HFFc6 (cell line): ENCODE results near the gene GRIK4. TPM values are rescaled to one million over a fixed set of nuclear protein-coding genes. Genes with fewer than 3 reads are reported as not detected.

Experiments
- DNase-seq: peaks from one replicate; pipeline ENCODE4 v3.0.0-alpha.2; 2018
- H3K27ac Mint-ChIP-seq: 2 replicates; pipeline ENCODE4 v1.8.0; 2020; ENCODE audit warnings: mild to moderate bottlenecking, mixed read lengths
- H3K27me3 Mint-ChIP-seq: 2 replicates; pipeline ENCODE4 v1.8.0; 2021; ENCODE audit warnings: mild to moderate bottlenecking, moderate library complexity, mixed read lengths; ENCODE audit not compliant: insufficient read depth
- H3K36me3 Mint-ChIP-seq: 2 replicates; pipeline ENCODE4 v1.8.0; 2021; ENCODE audit warnings: low read depth, mixed read lengths
- H3K4me1 Mint-ChIP-seq: 2 replicates; pipeline ENCODE4 v1.8.0; 2020; ENCODE audit warnings: low read depth, mixed read lengths
- H3K4me3 Mint-ChIP-seq: 2 replicates; pipeline ENCODE4 v1.8.0; 2020; ENCODE audit warnings: mild to moderate bottlenecking, moderate library complexity, mixed read lengths
- H3K9me3 Mint-ChIP-seq: 2 replicates; pipeline ENCODE4 v1.8.0; 2020; ENCODE audit warnings: mild to moderate bottlenecking, mixed read lengths
- CTCF ChIP-seq: fragments of 200-600 bp; sonication (generic); IDR thresholded peaks from 2 replicates; pipeline ENCODE4 v1.5.0; 2021; ENCODE audit warnings: antibody characterized with exemption, mild to moderate bottlenecking
- total RNA-seq, 6 experiments: library from RNA; stranded (reverse); fragmentation: NEBNext Ultra II Directional; extraction: Animal tissue kit (Norgen Biotek cat#: 25700); gene quantifications; 2 replicates in 1 of 6; 3 replicates in 5 of 6; pipeline ENCODE4 v1.2.3, GENCODE V29; 2021

GRIK4 gene
- total RNA-seq, 6 experiments from 2014 or later: not detected

- Mint-ChIP-seq H3K36me3 (no peaks in the 10 kb centered on the region), H3K4me3 (peak overlapping the region; percentile 14), H3K27me3 (peaks cover 2% of the 10 kb centered on the region; the same call in 1 of the 2 replicates), H3K27ac (peak overlapping the region; percentile 92), H3K9me3 (peaks cover 6% of the 10 kb centered on the region; the same call in 1 of the 2 replicates), H3K4me1 (peaks cover 30% of the 10 kb centered on the region)
- peak; percentile 95 for DNase-seq
- TF ChIP-seq CTCF: 0 out of 2 replicates have a peak, but pooled peaks have one; percentile 8
Measured at GRCh38 chr11:120546312-120547205, 35.0 kb downstream of the GRIK4 start.

- TF ChIP-seq CTCF: no peak
- peak overlapping the region; percentile 14 for H3K4me3 Mint-ChIP-seq
- H3K27me3 Mint-ChIP-seq: peaks cover 2% of the 10 kb centered on the region
- H3K9me3 Mint-ChIP-seq: no peaks in the 10 kb centered on the region
- no peak for DNase-seq
- no peaks in the 10 kb centered on the region for H3K36me3 Mint-ChIP-seq
- H3K27ac Mint-ChIP-seq: peak overlapping the region; percentile 92
- peaks cover 30% of the 10 kb centered on the region for H3K4me1 Mint-ChIP-seq
Measured at GRCh38 chr11:120547316-120547715, 35.8 kb downstream of the GRIK4 start.

GRCh38 chr11:120547811-120548681, 36.5 kb downstream of the GRIK4 start:
- Mint-ChIP-seq H3K36me3 (no peaks in the 10 kb centered on the region), H3K9me3 (no peaks in the 10 kb centered on the region), H3K4me1 (peaks cover 30% of the 10 kb centered on the region), H3K27ac (peak overlapping the region; percentile 92), H3K27me3 (peaks cover 6% of the 10 kb centered on the region), H3K4me3 (peak overlapping the region; percentile 61)
- TF ChIP-seq CTCF: peak; percentile 47
- peak; percentile 98 for DNase-seq

- peaks cover 30% of the 10 kb centered on the region for H3K4me1 Mint-ChIP-seq
- TF ChIP-seq CTCF: no peak
- no peaks in the 10 kb centered on the region for H3K9me3 Mint-ChIP-seq
- H3K36me3 Mint-ChIP-seq: no peaks in the 10 kb centered on the region
- DNase-seq: no peak
- H3K27ac Mint-ChIP-seq: peak overlapping the region; percentile 92
- peaks cover 10% of the 10 kb centered on the region for H3K27me3 Mint-ChIP-seq
- H3K4me3 Mint-ChIP-seq: no peak overlapping the region
Measured at GRCh38 chr11:120548682-120549209, 37.2 kb downstream of the GRIK4 start.

GRCh38 chr11:120549346-120549745, 37.8 kb downstream of the GRIK4 start:
- Mint-ChIP-seq H3K4me1 (peaks cover 30% of the 10 kb centered on the region), H3K27ac (no peak overlapping the region), H3K36me3 (no peaks in the 10 kb centered on the region), H3K9me3 (no peaks in the 10 kb centered on the region), H3K27me3 (peaks cover 11% of the 10 kb centered on the region), H3K4me3 (no peak overlapping the region)
- no peak for TF ChIP-seq CTCF
- DNase-seq: no peak
